ENCODE data around the gene RCE1.
"Not testable (repeated sequence)": the region's sequence is repeated elsewhere in the genome, so short reads cannot be mapped to it uniquely, and the experiment has no call there.

Gene RCE1, protein sequence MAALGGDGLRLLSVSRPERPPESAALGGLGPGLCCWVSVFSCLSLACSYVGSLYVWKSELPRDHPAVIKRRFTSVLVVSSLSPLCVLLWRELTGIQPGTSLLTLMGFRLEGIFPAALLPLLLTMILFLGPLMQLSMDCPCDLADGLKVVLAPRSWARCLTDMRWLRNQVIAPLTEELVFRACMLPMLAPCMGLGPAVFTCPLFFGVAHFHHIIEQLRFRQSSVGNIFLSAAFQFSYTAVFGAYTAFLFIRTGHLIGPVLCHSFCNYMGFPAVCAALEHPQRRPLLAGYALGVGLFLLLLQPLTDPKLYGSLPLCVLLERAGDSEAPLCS

DNA sequence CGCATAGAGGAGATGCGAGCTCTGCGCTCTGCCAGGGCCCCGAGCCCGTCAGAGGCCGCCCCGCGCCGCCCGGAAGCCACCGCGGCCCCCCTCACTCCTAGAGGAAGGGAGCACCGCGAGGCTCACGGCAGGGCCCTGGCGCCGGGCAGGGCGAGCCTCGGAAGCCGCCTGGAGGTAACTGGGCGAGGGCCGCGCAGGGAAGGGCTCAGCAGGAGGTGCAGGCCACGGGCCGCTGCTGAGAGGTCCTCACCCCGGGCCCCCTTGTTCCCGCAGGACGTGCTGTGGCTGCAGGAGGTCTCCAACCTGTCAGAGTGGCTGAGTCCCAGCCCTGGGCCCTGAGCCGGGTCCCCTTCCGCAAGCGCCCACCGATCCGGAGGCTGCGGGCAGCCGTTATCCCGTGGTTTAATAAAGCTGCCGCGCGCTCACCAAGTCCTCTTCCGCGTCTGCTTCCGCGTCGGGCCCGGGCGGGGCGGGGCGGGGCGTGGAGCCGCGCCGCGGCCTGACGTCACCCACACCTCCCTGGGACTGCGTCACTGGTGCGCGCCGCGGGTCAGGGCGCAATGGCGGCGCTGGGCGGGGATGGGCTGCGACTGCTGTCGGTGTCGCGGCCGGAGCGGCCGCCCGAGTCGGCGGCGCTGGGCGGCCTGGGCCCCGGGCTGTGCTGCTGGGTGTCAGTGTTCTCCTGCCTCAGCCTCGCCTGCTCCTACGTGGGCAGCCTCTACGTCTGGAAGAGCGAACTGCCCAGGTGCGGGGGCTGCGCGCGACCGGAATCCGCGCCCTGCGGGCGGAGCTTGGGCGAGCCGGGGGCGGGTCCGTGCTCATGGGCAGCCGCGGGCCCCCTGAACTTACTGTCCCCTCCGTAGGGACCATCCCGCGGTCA, at the start of gene RCE1:
Gene RCE1 (plus strand): TSS at position 546 of the 880 bp plus-strand sequence. CDS start 15 bp downstream, at position 561.
- DNase-seq (ENCODE audit: extremely low spot score, insufficient read length, low read depth) (peak; percentile 92), FAIRE-seq (peak; percentile 80)

DNA sequence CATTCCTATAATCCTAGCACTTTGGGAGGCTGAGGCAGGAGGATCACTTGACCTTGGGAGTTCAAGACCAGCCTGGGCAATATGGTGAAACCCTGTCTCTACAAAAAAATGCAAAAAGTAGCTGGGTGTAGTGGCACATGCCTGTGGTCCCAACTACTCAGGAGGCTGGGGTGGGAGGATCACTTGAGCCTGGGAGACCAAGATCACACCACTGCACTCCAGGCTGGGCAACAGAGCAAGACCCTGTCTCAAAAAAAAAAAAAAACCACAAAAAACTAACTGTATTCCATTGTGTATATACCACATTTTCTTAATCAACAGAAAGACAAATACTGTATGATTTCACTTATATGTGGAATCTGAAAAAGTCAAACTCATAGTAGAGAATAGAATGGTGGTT, 43.4 kb upstream of the RCE1 start:
- DNase-seq (ENCODE audit: extremely low spot score, insufficient read length, low read depth), result not testable (repeated sequence)
- peak; percentile 54 for FAIRE-seq

DNA sequence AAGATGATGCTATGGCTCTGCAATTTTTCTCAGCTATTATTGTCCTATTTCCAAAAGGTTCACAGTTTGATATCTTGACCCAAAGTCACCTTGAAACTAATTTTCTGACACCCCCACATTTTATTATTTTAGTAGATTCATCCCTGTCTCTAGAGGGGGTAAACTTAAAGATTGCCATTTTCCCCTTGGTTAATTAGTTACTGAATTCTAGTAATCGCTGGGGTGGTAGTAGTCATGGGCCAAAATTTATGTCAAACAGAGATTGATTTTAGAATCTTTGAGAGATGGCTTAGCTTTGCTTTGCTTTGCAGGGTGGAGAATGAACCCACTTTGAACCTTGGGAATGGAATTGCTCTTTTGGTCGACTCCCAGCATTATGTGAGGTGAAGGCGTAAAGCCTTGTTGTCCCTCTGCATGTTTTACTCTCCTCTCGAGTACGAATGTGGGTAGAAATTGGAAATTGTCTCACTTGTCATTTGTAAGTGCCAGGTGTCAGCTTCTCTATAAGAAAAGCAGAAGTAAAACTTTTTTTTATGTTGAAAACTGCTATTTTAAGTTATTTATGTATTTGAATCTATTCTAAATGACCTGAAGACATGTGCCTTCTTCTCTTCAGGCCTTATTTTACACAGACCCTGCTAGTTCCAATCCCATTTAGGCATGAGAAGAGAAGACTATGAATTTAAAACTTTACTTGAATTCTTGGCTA, 42.4 kb upstream of the RCE1 start:
- peak; percentile 89 for FAIRE-seq

DNA sequence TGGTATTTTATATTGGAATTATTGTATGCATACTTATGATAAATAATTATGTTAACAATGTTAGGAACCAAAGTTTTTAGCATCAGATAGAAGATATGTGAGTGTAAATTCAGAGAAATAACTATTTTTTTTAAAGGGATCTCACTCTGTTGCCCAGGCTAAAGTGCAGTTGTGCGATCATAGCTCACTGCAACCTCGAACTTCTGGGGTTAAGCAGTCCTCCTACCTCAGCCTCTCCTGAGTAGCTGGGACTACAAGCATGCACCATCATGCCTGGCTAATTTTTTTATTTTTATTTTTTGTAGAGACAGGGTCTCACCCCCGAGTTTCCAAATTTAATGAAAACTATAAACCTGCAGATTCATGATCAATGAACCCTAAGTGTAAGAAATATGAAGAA, 33.6 kb upstream of the RCE1 start:
- FAIRE-seq (no peak), DNase-seq (ENCODE audit: extremely low spot score, insufficient read length, low read depth) (no peak)

More for the DNA sequence above, 42.4 kb upstream of the RCE1 start:
- peak; percentile 2 for DNase-seq (ENCODE audit: extremely low spot score, insufficient read length, low read depth)

DNA sequence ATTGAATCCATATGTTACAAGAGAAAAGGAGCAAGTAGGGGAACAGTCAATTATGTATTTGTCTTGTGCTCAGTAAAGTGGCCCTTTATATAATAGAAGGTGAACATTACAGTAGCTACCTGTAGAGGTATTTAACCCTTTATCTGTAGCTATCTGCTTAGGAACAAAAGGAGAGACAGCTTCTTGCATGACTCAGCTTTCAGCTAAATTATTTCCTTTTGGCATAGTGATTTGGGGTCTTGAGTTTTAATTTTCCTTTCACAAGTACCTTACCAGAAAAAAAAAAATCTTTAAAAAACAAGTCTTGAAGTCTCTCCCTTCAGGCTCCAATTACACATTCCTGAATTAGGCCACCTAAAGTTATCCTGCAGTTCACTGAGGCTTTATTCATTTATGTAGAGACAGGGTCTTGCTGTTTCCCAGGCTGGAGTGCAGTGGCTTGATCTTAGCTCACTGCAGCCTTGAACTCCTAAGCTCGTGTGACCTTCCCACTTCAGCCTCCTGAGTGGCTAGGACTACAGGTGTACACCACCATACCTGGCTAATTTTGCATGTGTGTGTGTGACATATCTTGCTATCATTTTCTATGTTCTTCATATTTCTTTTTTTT, 32.6 kb upstream of the RCE1 start:
- FAIRE-seq, result no peak
- DNase-seq (ENCODE audit: extremely low spot score, insufficient read length, low read depth), result no peak

DNA sequence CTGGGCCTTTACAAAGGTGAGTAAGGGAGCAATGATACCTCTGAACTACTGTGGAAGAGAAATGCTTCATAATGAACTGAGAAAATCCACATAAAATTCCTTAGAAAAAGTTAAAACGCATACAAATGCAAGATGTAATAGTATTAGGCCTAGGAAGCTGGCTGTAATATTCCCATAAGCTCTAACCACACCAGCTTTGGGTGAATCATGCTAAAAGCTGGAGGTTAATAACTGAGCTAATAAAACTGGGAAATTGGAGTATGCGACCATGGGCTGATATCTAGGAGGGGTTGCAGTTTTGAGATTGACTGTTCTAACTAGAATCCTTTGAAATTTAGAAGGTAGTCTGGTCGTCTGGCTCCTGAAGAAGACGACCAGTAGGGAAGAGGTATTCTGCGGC, 28.6 kb upstream of the RCE1 start:
- DNase-seq (ENCODE audit: extremely low spot score, insufficient read length, low read depth), result no peak
- FAIRE-seq, result no peak

DNA sequence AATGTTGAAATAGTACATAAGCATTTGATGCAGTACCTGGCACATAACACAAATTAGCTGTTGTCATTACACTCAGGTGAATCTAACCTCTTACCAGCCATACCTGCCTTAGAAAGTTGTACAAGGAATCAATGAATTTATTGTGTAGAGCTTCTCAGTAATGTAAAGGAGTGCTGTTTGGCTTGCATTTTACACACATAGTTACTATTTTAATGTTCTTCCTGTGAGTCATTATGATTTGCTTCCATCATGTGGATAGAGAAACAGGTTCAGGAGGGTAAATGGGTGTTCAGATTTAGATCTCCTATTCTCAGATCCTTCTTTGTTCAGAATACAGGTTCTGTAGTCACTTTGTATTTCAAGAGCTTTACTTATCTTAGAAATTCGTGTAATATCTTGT, 27.6 kb upstream of the RCE1 start:
- FAIRE-seq, result no peak

DNA sequence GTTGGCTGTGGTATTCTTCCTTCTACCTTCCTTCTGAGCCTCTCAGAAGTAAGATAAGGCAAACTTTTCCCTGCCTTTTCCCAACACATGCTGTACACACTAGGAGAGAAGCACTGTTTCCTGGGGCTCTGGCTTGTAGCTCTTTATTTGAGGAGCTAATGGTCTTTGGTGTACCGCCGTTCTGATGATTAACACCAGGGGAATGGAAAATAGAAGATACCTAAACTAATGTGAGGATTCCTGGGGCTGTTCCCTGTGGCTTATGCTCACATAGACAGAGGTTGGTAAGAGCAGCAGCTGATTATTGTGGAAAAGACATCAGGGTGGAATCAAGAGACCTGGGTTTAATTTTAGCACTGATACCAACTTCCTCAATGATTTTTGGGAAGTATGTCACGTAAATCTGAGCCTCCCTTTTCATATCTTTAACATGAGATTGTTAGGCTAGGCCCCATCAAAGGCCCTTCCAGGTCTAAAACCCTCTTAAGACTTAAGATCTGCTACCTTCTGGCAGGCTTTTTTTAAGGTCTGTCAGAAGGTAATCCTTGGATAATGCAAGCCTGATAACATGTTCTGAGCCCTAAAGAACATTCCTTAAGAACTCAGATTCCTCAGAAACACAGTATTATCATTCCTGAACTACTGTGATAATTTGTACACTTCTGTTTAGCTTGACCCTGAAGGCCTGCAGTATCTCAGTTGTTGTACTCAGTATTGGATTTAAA, 24.8 kb upstream of the RCE1 start:
- no peak for FAIRE-seq

More for the DNA sequence above, 27.6 kb upstream of the RCE1 start:
- no peak for DNase-seq (ENCODE audit: extremely low spot score, insufficient read length, low read depth)

DNA sequence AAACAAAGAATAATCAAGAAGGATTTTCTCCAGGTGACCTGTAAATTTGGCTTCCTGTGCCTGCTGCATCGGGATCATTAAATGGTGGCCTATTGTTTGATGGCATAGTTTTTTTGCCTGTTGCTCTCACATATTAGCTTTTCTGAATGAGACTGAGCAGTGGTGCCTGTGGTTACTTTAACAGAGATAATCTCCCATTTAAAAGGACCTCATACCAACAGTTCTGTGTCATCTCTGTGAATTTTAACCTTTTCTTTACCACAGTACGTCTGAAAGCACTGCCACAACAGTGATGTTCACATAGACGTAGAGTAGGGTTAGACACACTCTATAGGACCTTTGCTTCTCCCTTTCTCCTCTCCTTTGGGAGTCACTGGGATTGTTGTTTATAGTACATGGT, 22.9 kb upstream of the RCE1 start:
- no peak for DNase-seq (ENCODE audit: extremely low spot score, insufficient read length, low read depth)
- no peak for FAIRE-seq

More for the DNA sequence above, 24.8 kb upstream of the RCE1 start:
- no peak for DNase-seq (ENCODE audit: extremely low spot score, insufficient read length, low read depth)

DNA sequence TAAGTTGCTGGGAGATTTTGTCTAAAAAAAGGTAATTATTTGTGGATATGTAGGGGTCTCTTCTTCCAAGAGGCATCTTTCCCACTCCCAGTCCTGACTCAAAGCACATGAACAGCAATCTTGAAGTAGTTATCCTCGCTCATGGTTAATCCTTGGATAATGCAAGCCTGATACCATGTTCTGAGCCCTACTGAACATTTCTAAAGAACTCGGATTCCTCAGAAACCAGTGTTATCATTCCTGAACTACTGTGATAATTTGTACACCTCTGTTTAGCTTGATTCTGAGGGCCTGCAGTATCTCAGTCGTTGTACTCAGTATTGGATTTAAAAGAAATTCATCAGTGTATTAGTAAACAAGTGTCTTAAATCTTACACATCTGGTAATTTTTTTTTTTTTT, 22.3 kb upstream of the RCE1 start:
- DNase-seq (ENCODE audit: extremely low spot score, insufficient read length, low read depth) (no peak), FAIRE-seq (no peak)

DNA sequence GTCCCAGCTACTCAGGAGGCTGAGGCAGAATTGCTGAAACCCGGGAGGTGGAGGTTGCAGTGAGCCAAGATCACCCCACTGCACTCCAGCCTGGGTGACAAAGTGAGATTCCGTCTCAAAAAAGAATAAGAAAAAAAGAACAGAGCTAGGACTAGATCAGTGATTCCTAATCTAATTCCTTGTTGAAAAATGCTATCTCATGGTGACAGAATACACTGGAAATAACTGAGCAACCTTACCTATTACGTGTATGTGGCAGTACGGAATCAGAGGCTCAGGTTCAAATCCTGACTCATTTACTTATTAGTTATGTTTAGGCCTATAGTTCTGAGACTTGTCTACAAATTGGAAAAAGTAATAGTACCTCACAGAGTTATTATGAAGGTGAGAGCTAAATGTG, 19.5 kb upstream of the RCE1 start:
- DNase-seq (ENCODE audit: extremely low spot score, insufficient read length, low read depth) (no peak), FAIRE-seq (no peak)

DNA sequence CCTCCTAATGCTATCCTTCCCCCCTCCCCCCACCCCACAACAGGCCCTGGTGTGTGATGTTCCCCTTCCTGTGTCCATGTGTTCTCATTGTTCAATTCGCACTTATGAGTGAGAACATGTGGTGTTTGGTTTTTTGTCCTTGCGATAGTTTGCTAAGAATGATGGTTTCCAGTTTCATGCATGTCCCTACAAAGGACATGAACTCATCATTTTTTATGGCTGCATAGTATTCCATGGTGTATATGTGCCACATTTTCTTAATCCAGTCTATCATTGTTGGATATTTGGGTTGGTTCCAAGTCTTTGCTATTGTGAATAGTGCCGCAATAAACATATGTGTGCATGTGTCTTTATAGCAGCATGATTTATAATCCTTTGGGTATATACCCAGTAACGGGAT, 18.7 kb upstream of the RCE1 start:
- FAIRE-seq; DNase-seq (ENCODE audit: extremely low spot score, insufficient read length, low read depth): not testable (repeated sequence)

DNA sequence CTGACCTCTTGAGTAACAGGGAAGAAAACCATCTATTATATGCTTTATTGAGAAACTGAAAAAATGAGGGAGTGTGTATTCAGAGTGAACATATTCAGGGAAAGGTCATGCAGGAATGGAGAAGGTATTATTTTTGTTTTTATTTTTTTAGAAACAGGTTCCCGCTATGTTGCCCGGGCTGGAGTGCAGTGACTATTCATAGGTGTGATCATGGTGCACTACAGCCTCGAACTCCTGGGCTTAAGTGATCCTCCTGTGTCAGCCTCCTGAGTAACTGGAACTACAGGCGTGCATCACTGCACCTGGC, 8.7 kb upstream of the RCE1 start:
- FAIRE-seq, result no peak

DNA sequence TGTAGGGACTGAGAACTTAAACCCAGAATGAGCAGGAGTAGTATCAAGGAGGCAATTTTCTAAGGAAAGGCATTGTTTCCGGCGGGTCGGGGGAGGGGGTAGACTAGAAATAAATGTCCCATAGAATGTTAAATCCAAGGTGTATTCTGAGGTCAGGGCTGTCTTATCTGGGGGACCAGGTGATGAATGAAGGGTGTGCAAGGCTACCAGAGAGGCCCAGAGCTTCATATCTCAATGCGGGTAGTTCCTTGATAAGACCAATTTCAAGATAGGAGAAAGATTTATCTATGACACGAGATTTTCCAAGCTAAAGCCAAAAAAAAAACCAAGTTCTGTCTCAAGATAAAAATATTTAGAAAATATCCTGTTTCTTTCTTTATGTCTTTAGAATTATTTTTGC, 8.3 kb upstream of the RCE1 start:
- DNase-seq (ENCODE audit: extremely low spot score, insufficient read length, low read depth), result no peak
- no peak for FAIRE-seq

More for the DNA sequence above, 8.7 kb upstream of the RCE1 start:
- no peak for DNase-seq (ENCODE audit: extremely low spot score, insufficient read length, low read depth)

DNA sequence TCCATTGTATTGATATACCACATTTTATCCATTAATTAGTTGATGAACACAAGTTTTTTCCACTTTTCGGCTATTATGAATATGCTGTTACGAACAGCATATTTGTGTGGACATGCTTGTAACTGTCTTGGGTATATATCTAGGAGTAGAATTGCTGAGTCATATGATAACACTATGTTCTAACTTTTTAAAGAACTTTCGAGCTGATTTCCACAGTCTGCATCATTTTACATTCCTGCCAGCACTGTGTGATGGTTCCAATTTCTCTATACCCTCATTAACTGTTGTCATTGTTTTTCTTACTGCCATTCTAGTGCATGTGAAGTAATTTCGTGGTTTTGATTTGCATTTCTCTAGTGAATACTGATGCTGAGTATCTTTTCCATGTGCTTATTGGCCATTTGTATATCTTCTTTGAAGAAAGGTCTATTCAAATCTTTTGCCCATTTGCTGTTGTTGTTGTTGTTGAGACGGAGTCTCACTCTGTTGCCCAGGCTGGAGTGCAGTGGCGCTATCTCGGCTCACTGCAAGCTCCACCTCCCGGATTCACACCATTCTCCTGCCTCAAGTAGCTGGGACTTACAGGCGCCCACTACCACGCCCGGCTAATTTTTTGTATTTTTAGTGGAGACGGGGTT, 7.4 kb upstream of the RCE1 start:
- no peak for FAIRE-seq

DNA sequence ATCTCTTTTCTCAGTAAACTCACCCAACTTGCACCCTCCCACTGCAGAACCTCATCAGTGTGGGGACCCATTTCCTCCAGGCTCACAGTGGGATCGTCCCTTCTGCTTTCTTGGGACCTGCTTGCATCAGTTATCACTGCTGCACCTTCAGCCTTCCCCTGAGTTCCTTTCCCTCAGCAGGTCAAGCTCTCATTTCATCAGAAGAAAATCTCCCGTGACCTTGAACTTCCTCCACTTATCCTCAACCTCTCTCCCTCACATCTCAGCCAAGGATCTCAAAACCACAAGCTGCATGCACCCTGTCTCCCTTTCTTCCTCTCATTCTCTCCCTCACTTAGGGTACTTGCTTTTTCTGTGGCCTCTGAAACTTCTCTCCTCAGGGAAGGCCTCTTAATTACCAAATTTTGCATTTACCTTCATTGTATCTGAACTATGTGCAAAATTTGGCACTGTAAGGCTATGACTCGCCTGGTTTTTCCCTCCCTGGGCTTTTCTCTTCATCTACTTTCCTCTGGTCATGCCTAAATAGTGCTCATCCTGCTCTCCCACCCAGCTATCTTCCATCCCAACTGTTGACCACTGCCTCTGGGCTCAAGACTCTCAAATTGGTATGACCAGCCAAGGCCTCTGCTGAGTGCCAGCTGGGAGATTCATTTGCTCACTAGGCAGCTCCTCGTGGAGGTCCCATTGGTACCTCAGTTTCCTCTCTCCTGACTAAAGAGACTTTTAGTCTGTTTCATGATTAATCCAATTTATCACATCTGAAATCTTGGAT, 2.7 kb upstream of the RCE1 start:
- FAIRE-seq (no peak), DNase-seq (ENCODE audit: extremely low spot score, insufficient read length, low read depth) (no peak)

More for the DNA sequence above, 7.4 kb upstream of the RCE1 start:
- DNase-seq (ENCODE audit: extremely low spot score, insufficient read length, low read depth), result no peak

DNA sequence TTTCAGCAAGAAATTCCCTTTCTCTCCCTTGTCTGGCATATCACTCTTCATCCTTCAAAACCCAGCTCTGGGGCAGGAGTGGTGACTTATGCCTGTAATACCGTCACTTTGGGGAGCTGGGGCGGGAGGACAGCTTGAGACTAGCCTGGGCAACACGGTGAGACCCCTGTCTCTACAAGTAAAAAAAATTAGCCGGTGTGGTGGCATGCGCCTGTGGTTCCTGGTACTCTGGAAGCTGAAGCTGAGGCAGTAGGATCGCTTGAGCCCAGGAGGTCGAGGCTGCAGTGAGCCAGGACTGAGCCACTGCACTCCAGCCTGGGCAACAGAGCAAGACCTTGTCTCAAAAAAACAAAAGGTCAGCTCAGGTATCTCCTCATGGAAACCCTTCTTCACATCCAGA, 1.4 kb upstream of the RCE1 start:
- DNase-seq (ENCODE audit: extremely low spot score, insufficient read length, low read depth) (no peak), FAIRE-seq (no peak)

DNA sequence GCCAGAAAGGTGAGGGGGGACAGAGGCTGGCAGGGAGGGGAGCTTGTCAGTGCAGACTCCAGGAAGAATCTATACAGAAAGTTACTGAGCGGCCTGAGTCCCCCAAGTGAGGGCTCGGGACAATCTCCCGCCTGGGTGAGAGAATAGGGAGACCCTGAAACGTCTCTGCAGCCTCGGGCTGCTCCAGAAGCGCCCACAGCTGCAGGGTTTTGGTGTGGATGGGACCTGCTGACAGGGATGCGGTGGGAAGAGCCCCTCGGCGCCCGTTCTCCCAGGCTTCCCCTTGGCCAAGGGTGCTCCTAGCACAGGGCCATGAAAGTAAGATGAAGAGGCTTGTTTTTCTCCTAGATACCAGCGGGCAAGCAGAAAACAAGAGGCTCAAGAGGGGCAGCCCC, 743 bp upstream of the RCE1 start:
- FAIRE-seq (no peak), DNase-seq (ENCODE audit: extremely low spot score, insufficient read length, low read depth) (no peak)
